Right lobe of liver (tissue), 6 donors: ENCODE measurements around the gene GNAZ. TPM values are rescaled to one million over a fixed set of nuclear protein-coding genes. Genes with fewer than 3 reads are reported as not detected.

ENCODE experiments used
- ATAC-seq, 4 donors: fragments of 200-7000 bp; cut with Tn5 transposase; one replicate each; pipeline ENCODE4 v1.9.1; 2020; ENCODE audit warnings: mild to moderate bottlenecking in 4 of 4, moderate library complexity in 4 of 4
- DNase-seq, 3 donors: peaks; one replicate each; pipeline ENCODE4 v3.0.0-alpha.2; 2020
- H3K27ac ChIP-seq, 3 donors: fragments of 200-600 bp; one replicate each; pipeline ENCODE4 v1.8.0; 2022
- H3K27me3 ChIP-seq, 2 donors: fragments of 200-600 bp; one replicate each; pipeline ENCODE4 v1.8.0; 2022
- H3K36me3 ChIP-seq, 4 donors: fragments of 200-600 bp; sonication (generic) in 1 of 4; one replicate each; pipeline versions ENCODE4 v1.5.1 to v1.8.0; 2017 to 2022; ENCODE audit warnings: control low read depth in 1 of 4
- H3K4me1 ChIP-seq, 4 donors: fragments of 200-600 bp; sonication (generic) in 1 of 4; one replicate each; pipeline versions ENCODE4 v1.5.1 to v1.8.0; 2017 to 2022; ENCODE audit warnings: control low read depth in 1 of 4
- H3K4me3 ChIP-seq, 3 donors: fragments of 200-600 bp; one replicate each; pipeline ENCODE4 v1.8.0; 2022
- H3K9me3 ChIP-seq, 4 donors: fragments of 200-600 bp; sonication (generic) in 1 of 4; one replicate each; pipeline versions ENCODE4 v1.5.1 to v1.8.0; 2017 to 2022; ENCODE audit warnings: control low read depth in 1 of 4
- CTCF ChIP-seq, 4 donors: fragments of 200-600 bp in 3 of 4; fragments of 450-650 bp in 1 of 4; IDR thresholded peaks; one replicate each; pipeline versions ENCODE4 v1.5.1 to v1.8.0; 2016 to 2022; ENCODE audit warnings: antibody characterized with exemption in 4 of 4, mild to moderate bottlenecking in 2 of 4
- POLR2A ChIP-seq: fragments of 450-650 bp; IDR thresholded peaks from one replicate; pipeline ENCODE4 v1.6.1; 2017; ENCODE audit warnings: antibody characterized with exemption, mild to moderate bottlenecking
- WGBS: methylation state at CpG from one replicate; pipeline ENCODE4 v1.1.6; 2018; ENCODE audit warnings: low coverage, low lambda C conversion rate; ENCODE audit not compliant: insufficient coverage; ENCODE audit errors: missing lambda C conversion rate; 5-methylcytosine and 5-hydroxymethylcytosine counted together
- intact Hi-C, 2 donors: fragments of 100-400 bp; cut with DNase I; formaldehyde crosslinking; loops; one replicate each; pipeline versions ENCODE4 v1.11.2 to v1.14.1; 2022
- total RNA-seq, 6 experiments: library from RNA; depleted of rRNA in 2 of 6; stranded (reverse); fragments of >200 nt in 2 of 6; fragmentation: NEBNext Ultra II Directional in 3 of 6; extraction: Animal tissue kit (Norgen Biotek cat#: 25700) in 3 of 6; gene quantifications; one replicate each; pipeline versions ENCODE4 v1.1.0 to v1.2.4, GENCODE V29; 2016 to 2023
- donor health status: DM: no; HTN: yes; CAD: no.
- donor health status: DM: no; HTN: no; CAD: no.
- donor health status: DM: no; HTN: no; CAD: no.
- donor health status: DM: no; HTN: yes; CAD: no.
- donor health status: DM: no; HTN: yes; CAD: no.

The GNAZ gene
- total RNA-seq, 6 experiments from 2014 or later = 0.15 to 1.5 (median 0.53) TPM

GRCh38 chr22:23072911-23073491, 2.7 kb downstream of the GNAZ start:
- WGBS = 100% methylated on average over 4 of the region's 11 CpGs
- Histone ChIP-seq H3K4me1 (peaks cover 0 to 5% (median 0%) of the 10 kb centered on the region in 4 donors), H3K9me3 (no peaks in the 10 kb centered on the region), H3K36me3 (no peaks in the 10 kb centered on the region), H3K27ac (no peak overlapping the region), H3K4me3 (no peak overlapping the region), H3K27me3 (no peaks in the 10 kb centered on the region)
- ATAC-seq (no peak), DNase-seq (peak in 2 of 3 donors; percentile 4 to 26)
- TF ChIP-seq CTCF (IDR thresholded peaks at IDR 0.05) = no peak
- TF ChIP-seq POLR2A = no peak
- intact Hi-C loops = no loop called here

GRCh38 chr22:23073526-23074229, 3.4 kb downstream of the GNAZ start:
- Histone ChIP-seq H3K27ac (no peak overlapping the region), H3K4me1 (peaks cover 0 to 5% (median 0%) of the 10 kb centered on the region in 4 donors), H3K4me3 (no peak overlapping the region), H3K9me3 (no peaks in the 10 kb centered on the region), H3K36me3 (no peaks in the 10 kb centered on the region), H3K27me3 (no peaks in the 10 kb centered on the region)
- intact Hi-C loops = no loop called here
- ATAC-seq (no peak), DNase-seq (peak in 2 of 3 donors; percentile 16 to 25)
- TF ChIP-seq CTCF (IDR thresholded peaks at IDR 0.05) (no peak), POLR2A (no peak)
- 57% methylated on average over 2 of the region's 13 CpGs for WGBS

GRCh38 chr22:23074451-23074850, 4.1 kb downstream of the GNAZ start:
- H3K4me1 ChIP-seq = peaks cover 0 to 7% (median 0%) of the 10 kb centered on the region in 4 donors
- peak in 1 of 3 donors; percentile 39 for DNase-seq
- 91% methylated on average over 5 of the region's 7 CpGs for WGBS
- ATAC-seq = no peak
- H3K36me3 ChIP-seq = no peaks in the 10 kb centered on the region
- intact Hi-C loops = no loop called here
- H3K27ac ChIP-seq = no peak overlapping the region
- TF ChIP-seq CTCF (IDR thresholded peaks at IDR 0.05) (no peak), POLR2A (no peak)
- no peaks in the 10 kb centered on the region for H3K27me3 ChIP-seq
- no peaks in the 10 kb centered on the region for H3K9me3 ChIP-seq
- H3K4me3 ChIP-seq = no peak overlapping the region

GRCh38 chr22:23075050-23075449, 4.7 kb downstream of the GNAZ start:
- Histone ChIP-seq H3K36me3 (no peaks in the 10 kb centered on the region), H3K9me3 (no peaks in the 10 kb centered on the region), H3K4me3 (no peak overlapping the region), H3K27ac (no peak overlapping the region), H3K4me1 (peaks cover 0 to 10% (median 0%) of the 10 kb centered on the region in 4 donors), H3K27me3 (no peaks in the 10 kb centered on the region)
- ATAC-seq (no peak), DNase-seq (peak in 1 of 3 donors; percentile 31)
- no peak for TF ChIP-seq POLR2A
- TF ChIP-seq CTCF (IDR thresholded peaks at IDR 0.05) = no peak
- WGBS = no CpG with 5 or more reads among the region's 4 CpGs
- intact Hi-C loops = no loop called here
